Psoas muscle (tissue), 8 donors: ENCODE measurements around the gene CENPP. TPM values are rescaled to one million over a fixed set of nuclear protein-coding genes. Genes with fewer than 3 reads are reported as not detected.

Experiments used
- ATAC-seq, 4 donors: fragments of 200-7000 bp; cut with Tn5 transposase; one replicate each; pipeline ENCODE4 v1.9.1; 2020; ENCODE audit warnings: moderate library complexity in 3 of 4, mild to moderate bottlenecking in 2 of 4
- DNase-seq, 2 donors: peaks; one replicate each; pipeline ENCODE4 v3.0.0-alpha.2; 2020
- H3K27ac ChIP-seq: fragments of 200-600 bp; one replicate; pipeline ENCODE4 v1.8.0; 2022
- H3K27me3 ChIP-seq, 3 donors: fragments of 200-600 bp in 1 of 3; one replicate each; pipeline versions ENCODE4 v1.6.1 to v1.8.0; 2013 to 2022; ENCODE audit warnings: low read length in 2 of 3, mild to moderate bottlenecking in 2 of 3, moderate library complexity in 1 of 3; ENCODE audit not compliant: insufficient read depth in 3 of 3
- H3K36me3 ChIP-seq, 2 donors: fragments of 200-600 bp in 1 of 2; one replicate each; pipeline versions ENCODE4 v1.6.1 to v1.8.0; 2013 to 2022; ENCODE audit warnings: low read depth in 1 of 2, mild to moderate bottlenecking in 1 of 2, moderate library complexity in 1 of 2; ENCODE audit not compliant: insufficient read depth in 1 of 2
- H3K4me1 ChIP-seq: fragments of 200-600 bp; one replicate; pipeline ENCODE4 v1.8.0; 2022
- H3K4me3 ChIP-seq: fragments of 200-600 bp; one replicate; pipeline ENCODE4 v1.8.0; 2022; ENCODE audit warnings: mild to moderate bottlenecking
- H3K9me3 ChIP-seq: fragments of 200-600 bp; one replicate; pipeline ENCODE4 v1.8.0; 2022
- WGBS, 3 donors: extraction: QIAGEN DNeasy Blood & Tissue Kit; methylation state at CpG; one replicate each; pipeline versions ENCODE4 v1.1.6 to v1.1.7; 2013; 5-methylcytosine and 5-hydroxymethylcytosine counted together
- intact Hi-C, 2 donors: fragments of 100-400 bp; cut with DNase I; formaldehyde crosslinking; loops; one replicate each; pipeline versions ENCODE4 v1.11.0 to v1.14.2; 2022
- polyA plus RNA-seq, 3 donors: library from polyadenylated mRNA; stranded (reverse); fragments of 200-250 nt; gene quantifications; one replicate each; pipeline ENCODE4 v1.2.3, GENCODE V29; 2013
- total RNA-seq, 4 donors: library from RNA; stranded (reverse); fragmentation: NEBNext Ultra II Directional in 2 of 4; extraction: Animal tissue kit (Norgen Biotek cat#: 25700) in 2 of 4; gene quantifications; one replicate each; pipeline versions ENCODE4 v1.2.1 to v1.2.4, GENCODE V29; 2021 to 2023
- TF ChIP-seq, protein P1 (sequence below): fragments of 200-600 bp; IDR thresholded peaks from one replicate; pipeline ENCODE4 v1.8.0; 2022; ENCODE audit warnings: antibody characterized with exemption
- donor health status: healthy with polysubstance abuse.
- donor health status: DM: no; HTN: no; CAD: no; lungs with moderate emphysema.
- donor health status: Bipolar disorder and iron deficiency.
- donor health status: healthy.
- donor health status: DM: yes; HTN: yes; CAD: no.
- donor health status: DM: no; HTN: no; CAD: no.
- donor health status: DM: no; HTN: no; CAD: no.
- donor health status: DM: yes; HTN: yes; CAD: no.

CENPP gene
- total and polyA plus RNA-seq, 7 donors: 1.8 to 15.7 (median 6.4) TPM

DNA sequence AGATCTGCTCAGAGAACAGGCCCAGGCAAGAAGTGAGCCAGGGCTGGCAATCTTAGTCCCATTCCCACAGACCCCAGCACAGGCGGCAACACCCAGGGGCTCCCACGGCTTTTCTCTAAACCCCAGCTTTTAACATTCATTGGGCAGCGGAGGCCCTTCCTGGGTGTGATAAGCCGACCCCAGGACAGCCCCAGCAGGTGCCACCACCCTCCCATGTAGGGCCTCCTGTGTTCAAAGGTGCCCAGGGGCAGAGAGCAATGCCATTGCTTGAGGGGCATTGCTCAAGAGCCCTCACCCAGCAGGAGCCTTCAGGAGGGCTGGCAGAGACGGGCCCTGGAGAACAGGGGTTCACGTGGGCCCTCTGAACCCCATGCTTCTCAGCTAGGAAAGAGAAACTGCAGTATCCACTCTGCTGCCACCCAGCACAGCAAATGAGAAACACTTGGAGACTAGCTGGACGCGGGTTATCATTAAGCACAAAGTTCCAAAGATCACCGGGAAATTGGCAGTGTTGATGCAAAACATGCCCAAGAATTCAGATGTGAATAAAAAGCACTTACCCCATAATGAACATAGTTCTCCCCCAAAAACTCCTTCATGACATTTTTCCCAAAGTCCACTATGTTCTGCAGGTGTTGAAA, 330.3 kb downstream of the CENPP start:
- Histone ChIP-seq H3K4me3 (no peak overlapping the region), H3K27me3 (no peaks in the 10 kb centered on the region), H3K4me1 (no peaks in the 10 kb centered on the region), H3K27ac (no peak overlapping the region), H3K9me3 (no peaks in the 10 kb centered on the region), H3K36me3 (peaks cover 0 to 54% of the 10 kb centered on the region in 2 donors)
- ATAC-seq: no peak
- TF ChIP-seq, protein P1, sequence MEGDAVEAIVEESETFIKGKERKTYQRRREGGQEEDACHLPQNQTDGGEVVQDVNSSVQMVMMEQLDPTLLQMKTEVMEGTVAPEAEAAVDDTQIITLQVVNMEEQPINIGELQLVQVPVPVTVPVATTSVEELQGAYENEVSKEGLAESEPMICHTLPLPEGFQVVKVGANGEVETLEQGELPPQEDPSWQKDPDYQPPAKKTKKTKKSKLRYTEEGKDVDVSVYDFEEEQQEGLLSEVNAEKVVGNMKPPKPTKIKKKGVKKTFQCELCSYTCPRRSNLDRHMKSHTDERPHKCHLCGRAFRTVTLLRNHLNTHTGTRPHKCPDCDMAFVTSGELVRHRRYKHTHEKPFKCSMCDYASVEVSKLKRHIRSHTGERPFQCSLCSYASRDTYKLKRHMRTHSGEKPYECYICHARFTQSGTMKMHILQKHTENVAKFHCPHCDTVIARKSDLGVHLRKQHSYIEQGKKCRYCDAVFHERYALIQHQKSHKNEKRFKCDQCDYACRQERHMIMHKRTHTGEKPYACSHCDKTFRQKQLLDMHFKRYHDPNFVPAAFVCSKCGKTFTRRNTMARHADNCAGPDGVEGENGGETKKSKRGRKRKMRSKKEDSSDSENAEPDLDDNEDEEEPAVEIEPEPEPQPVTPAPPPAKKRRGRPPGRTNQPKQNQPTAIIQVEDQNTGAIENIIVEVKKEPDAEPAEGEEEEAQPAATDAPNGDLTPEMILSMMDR: no peak
- intact Hi-C loops: no loop called here
- WGBS, 3 donors: 87 to 91% (median 90%) methylated on average over 9 of the region's 9 CpGs
- no peak for DNase-seq

DNA sequence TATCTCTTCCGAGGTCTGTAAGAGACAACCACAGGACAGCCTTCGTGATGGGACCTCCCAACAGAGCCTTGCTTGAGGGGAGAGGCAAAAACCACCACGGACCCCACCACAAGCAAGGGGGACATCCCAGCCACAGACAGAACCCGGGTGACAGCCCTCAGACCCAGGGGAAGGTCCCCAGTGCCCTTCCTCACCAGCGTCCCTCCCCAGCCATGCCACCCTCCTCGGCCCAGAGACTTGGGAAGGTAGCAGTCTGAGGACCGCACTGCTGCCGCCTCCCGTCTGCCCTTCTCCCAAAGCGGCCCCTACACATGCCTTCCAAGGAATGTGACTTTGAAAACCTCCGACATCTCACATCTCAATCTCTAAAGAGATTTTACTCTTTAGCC, 330.8 kb downstream of the CENPP start:
- Histone ChIP-seq H3K27ac (no peak overlapping the region), H3K4me1 (no peaks in the 10 kb centered on the region), H3K4me3 (no peak overlapping the region), H3K27me3 (no peaks in the 10 kb centered on the region), H3K9me3 (no peaks in the 10 kb centered on the region), H3K36me3 (peaks cover 0 to 48% of the 10 kb centered on the region in 2 donors)
- no peak for DNase-seq
- ATAC-seq: no peak
- TF ChIP-seq, protein P1: no peak
- WGBS, 3 donors: 93 to 97% (median 95%) methylated on average over 11 of the region's 11 CpGs
- intact Hi-C loops: no loop called here

DNA sequence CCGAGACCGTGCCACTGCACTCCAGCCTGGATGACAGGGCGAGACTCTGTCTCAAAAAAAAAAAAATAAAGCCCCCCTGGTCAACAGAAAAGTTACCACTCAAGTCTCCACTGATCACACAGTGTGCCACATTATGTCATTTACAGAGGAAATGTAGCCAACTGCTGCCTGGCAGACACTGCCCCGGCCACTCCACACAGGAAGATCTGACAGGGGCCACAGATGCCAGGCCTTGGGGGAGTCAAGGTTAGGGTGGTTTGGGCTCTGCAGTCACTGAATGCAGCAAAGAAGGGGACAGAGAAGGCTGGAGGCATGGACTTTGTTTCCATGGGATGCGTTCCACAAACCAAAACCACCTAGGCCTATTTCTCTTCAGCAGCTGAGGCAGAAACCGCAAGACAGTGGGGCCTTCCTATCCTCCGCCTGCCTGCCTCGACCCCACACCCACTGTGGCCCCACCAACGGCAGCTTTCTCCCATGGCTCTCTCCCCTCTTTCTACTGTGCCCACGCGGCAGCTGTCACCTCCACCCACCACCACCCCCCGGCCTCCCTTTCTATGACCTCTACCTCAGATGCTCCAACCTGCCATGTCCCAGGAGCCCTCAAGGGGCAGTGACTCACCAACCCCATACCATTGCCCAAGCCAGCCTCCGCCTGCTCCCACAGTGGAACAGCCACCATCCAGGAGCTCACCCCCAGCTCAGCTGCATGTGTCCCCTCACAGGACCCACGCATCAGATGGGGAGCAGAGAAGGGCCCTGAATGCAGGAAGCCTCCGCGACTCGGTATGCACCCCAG, 331.7 kb downstream of the CENPP start:
- H3K4me3 ChIP-seq: no peak overlapping the region
- H3K36me3 ChIP-seq: peaks cover 0 to 44% of the 10 kb centered on the region in 2 donors
- no peak overlapping the region for H3K27ac ChIP-seq
- no peaks in the 10 kb centered on the region for H3K4me1 ChIP-seq
- no peak for DNase-seq
- H3K9me3 ChIP-seq: no peaks in the 10 kb centered on the region
- intact Hi-C loops: no loop called here
- no peaks in the 10 kb centered on the region for H3K27me3 ChIP-seq
- ATAC-seq: peak in 1 of 4 donors; percentile 49
- TF ChIP-seq, protein P1: no peak
- WGBS, 3 donors: 88 to 94% (median 90%) methylated on average over 17 of the region's 17 CpGs

DNA sequence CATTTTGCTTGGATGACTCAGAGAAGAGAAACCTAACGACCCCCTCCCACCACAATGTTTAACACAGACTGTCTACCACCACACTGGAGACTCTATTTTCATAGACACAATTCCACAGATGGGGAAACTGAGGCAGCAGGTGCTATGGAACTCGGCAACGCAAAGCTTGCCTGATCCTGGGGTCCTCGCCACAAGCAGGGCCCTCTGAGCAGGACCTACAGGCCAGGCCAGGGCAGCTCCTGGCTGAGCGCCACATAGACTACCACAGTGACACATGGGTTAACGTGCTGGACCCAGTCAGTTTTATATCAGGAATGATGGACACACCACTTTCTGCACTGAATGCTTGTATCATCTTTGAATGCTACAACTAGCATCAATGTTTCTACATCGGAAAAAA, 332.4 kb downstream of the CENPP start:
- Histone ChIP-seq H3K4me3 (no peak overlapping the region), H3K9me3 (no peaks in the 10 kb centered on the region), H3K27ac (no peak overlapping the region), H3K4me1 (no peaks in the 10 kb centered on the region), H3K36me3 (peaks cover 0 to 38% of the 10 kb centered on the region in 2 donors), H3K27me3 (no peaks in the 10 kb centered on the region)
- no peak for ATAC-seq
- WGBS, 3 donors: 95 to 96% (median 96%) methylated on average over 7 of the region's 7 CpGs
- TF ChIP-seq, protein P1: no peak
- intact Hi-C loops: no loop called here
- DNase-seq: no peak
